Measurements from ENCODE around the gene ZGPAT.

The ZGPAT gene

DNA sequence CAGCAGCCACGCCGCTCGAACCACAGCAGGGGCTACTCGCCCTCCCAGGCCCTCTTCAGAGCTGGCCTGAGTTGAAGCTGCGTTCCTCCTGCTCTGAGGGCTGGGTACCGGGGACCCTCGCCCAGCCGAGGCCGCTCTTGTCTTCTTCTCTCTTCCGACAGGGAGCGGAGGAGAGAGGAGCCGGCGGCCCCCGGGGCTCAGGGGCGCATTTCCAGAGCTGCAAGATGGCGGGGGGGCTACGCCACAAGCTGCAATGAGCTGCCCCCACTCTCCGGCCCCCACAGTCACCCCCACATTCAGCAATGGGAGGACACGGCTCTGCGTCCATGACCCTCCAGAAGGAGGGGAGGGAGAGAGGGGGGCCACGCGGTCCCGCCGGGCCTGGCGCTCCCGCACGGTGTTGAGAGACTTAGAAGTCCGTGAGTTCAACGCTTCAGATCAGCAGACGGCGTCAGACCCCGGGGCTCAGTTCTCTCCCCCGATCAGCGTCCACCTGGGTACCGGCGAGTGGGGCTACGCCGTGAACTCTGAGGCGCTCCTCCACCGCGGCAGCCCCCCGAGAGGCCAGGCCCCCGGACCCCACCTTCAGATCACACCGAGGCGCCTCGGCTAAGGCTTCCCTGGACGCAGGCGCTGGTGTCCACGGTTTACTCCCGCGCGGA lies 63.3 kb downstream of the ZGPAT start:
- TF ChIP-seq GATA3 (IDR thresholded peaks at IDR 0.05; ENCODE audit: low read depth, low read length), result no peak
- no peak for TF ChIP-seq GATA2 (IDR thresholded peaks at IDR 0.05; ENCODE audit: low read depth, low read length)

DNA sequence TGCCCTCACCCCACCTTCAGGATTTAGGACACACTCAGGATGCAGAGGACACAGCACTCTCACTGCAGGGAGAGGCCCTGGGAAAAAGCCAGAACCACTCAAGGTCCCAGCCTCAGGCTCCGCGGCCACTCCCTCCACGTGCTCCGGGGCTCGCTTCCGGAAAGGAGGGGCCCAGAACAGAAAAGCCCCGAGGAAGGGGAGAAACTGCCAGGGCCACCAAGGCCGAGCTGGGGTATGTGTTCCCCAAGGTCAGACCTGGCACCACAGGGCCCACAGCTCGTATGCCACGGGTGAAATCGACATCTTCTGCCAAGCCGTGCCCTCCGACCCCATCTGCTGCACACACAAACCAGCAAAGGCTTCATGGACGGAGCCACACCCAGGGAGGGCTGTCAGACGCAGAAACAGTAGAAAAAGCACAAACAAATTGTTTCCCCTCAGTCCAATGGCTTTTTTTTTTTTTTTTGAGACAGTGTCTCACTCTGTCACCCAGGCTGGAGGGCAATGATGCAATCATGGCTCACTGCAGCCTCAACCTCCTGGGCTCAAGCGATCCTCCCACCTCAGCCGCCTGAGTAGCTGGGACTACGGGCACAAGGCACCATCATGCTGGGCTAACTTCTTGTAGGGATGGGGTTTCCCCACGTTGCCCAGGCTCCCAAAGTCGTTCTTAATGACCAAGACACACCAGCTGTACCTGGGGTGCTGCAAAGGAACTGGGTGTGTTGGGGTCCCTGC lies 65.1 kb downstream of the ZGPAT start:
- TF ChIP-seq GATA2 (IDR thresholded peaks at IDR 0.05; ENCODE audit: low read depth, low read length) (no peak), GATA3 (IDR thresholded peaks at IDR 0.05; ENCODE audit: low read depth, low read length) (no peak)

DNA sequence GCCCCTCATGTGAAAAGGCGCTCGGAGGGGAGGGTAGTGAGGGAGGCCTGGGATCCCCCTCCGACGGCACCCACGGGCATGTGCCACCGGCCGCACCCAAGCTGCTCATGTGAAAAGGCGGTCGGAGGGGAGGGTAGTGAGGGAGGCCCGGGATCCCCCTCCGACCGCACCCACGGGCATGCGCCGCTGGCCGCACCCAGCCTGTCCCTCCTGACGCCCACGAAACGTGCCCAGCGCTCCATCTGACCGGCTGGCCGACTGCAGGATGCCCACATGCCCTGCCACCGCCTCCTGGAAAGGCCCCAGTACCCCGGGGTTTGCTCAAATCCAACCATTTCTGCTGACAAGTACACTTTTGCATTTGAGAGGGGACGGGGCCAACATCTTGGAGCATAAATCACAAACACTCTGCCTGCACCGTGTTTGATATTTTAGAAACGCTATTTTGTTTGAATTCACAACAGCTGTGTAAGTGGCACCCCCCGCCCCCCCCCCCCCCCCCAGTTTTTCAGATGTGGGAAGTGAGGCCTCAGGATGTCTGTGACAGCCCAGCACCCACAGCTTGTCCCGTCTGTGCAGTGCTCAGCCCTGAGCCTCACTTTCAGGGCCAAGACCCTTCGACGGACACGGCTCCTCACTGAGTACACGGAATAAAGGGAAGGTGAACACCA lies 65.9 kb downstream of the ZGPAT start:
- TF ChIP-seq GATA3 (IDR thresholded peaks at IDR 0.05; ENCODE audit: low read depth, low read length), result no peak

DNA sequence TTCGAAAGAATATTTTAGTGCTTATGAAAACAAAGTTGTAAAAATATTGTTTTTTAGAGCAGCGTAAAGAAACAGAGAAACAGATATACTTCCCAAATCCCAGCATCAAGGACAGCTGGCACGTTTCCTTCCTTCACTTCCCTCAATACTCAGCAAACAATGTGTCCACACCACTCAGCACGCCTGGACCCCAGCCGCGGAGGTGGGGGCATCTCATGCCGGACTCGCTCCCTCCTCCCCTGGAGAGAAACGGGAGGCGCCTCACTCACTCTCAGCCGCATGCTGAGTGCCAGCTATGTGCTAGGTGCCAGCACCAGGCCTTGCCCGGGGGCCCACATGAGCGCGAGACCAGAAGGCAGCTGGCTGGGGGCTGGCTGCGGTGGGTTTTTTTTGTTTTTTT lies 66.5 kb downstream of the ZGPAT start:
- TF ChIP-seq GATA2 (IDR thresholded peaks at IDR 0.05; ENCODE audit: low read depth, low read length) (no peak), GATA3 (IDR thresholded peaks at IDR 0.05; ENCODE audit: low read depth, low read length) (no peak)

DNA sequence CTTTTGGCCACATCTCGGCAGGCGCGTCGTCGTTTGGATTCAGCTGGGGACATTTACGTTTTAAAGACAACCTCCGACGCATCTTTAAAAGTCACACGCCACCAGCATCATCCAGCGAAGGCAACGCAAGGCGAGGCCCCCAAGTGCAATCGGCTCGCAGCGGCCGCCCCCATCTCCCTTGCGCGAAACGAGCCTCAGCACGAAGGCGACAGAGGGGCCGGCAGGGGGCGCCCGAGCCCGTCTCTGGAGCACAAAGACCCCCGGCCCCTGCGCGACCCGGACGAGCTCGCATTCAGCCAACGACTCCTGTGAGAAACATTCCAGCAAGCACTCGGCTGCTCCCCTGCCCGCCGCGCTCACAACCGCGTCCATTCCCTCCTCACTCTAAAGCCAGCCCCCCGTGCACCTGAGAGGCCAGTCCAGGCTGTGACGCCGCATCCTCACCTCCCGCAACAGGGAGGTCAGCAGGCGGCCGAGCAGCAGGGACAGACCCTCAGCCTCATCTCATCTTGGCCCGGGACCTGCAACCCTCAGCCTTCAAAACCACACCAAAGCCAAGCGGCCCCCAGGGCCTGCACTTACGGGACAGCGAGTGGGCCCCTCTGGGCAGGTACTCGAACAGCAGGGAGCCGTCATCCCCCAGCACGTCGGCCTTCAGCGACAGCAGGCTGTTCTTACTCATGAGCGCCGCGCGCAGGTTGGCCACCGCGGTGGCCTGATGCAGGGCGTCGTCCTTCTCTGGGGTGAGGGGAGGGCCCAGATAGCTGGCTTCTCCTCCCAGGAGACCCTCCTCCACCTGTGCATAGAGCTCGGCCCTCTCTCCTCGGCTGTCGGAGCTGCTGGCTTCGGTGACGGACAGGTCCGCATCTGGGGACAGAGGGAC lies 67.5 kb downstream of the ZGPAT start:
- TF ChIP-seq GATA3 (IDR thresholded peaks at IDR 0.05; ENCODE audit: low read depth, low read length) (no peak), GATA2 (IDR thresholded peaks at IDR 0.05; ENCODE audit: low read depth, low read length) (no peak)

DNA sequence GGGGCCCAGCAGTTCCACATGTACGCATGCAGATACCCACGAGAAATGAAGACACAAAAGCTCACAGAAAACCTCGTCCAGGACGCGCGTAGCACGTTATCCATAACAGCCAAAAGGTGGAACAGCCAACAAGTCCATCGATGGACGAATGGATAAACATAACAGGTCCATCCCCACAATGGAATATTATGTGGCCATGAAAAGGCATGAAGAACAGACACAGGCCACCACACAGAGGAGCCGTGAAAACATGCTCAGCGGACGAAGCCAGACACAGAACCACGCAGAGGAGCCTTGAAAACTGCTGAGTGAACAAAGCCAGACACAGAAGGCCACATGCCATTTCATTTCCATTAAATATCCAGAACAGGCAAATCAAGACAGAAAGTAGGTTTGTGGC lies 69.8 kb downstream of the ZGPAT start:
- TF ChIP-seq GATA3 (IDR thresholded peaks at IDR 0.05; ENCODE audit: low read depth, low read length) (no peak), GATA2 (IDR thresholded peaks at IDR 0.05; ENCODE audit: low read depth, low read length) (no peak)

DNA sequence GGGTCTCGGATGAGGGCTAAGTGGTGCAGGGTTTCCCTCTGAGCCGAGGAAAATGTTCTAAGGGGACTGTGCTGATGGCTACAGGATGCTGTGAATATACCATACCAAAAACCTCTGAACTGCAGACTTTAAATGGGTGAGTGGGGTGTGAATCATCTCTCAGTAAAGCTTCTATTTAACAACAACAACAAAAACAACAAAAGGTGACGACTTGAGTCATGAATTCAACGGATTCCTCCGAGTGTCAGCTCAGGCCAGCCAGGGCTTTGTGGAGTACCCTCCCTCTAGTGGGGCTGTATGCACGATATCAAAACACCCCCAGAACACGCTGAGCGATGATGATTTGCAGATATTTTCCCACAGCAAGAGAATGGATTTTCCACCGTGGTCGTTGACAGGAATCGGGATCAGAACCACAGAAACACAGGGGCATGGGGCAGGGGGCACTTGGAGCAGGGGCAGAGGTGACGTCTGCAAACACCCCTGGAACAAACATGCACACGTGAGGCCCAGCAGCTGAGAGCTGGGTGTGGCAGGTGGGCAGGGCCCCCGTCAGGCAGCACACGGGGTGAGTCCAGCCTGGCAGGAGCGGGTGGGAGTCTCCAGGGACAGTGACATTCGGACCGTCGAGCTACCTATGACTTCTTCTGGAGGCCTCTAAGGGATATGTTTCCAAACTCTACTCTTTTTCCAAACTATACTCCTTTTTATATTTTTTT lies 70.4 kb downstream of the ZGPAT start:
- TF ChIP-seq GATA2 (IDR thresholded peaks at IDR 0.05; ENCODE audit: low read depth, low read length), result no peak
- TF ChIP-seq GATA3 (IDR thresholded peaks at IDR 0.05; ENCODE audit: low read depth, low read length), result no peak

DNA sequence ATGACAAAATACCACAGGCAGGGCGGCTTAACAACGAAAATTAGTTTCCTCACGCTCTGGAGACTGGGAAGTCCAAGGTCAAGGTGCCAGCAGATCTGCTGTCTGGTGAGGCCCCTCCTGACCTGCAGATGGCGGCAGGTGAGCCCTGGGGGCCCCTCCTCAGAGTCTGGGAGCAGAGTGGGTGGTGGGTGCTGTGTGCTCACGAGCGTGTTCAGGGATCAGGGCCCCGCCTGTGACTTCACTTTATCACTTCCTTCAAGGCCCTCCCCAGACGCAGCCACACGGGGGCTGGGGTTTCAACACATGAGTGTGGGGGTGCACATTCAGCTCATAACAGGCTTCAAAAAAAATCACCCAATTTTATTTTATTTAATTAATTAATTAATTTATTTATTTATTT lies 71.0 kb downstream of the ZGPAT start:
- TF ChIP-seq GATA3 (IDR thresholded peaks at IDR 0.05; ENCODE audit: low read depth, low read length) (no peak), GATA2 (IDR thresholded peaks at IDR 0.05; ENCODE audit: low read depth, low read length) (no peak)

DNA sequence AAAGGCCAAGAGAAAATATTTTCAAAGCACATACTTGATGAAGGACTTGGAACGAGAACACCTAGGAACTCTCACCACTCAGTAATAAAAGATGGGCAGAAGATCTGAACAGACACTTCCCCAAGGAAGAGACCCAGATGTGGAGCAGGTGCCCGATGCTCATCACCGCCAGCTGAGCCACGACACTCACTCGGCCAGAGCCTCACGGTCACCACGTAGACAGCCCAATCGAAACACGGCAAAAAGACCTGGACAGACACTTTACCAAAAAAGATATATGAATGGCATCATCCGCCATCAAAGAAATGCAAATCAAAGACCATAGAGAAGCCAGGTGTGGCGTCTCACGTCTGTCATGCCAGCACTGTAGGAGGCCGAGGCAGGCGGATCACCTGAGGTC lies 73.3 kb downstream of the ZGPAT start:
- no peak for TF ChIP-seq GATA2 (IDR thresholded peaks at IDR 0.05; ENCODE audit: low read depth, low read length)
- TF ChIP-seq GATA3 (IDR thresholded peaks at IDR 0.05; ENCODE audit: low read depth, low read length), result no peak

DNA sequence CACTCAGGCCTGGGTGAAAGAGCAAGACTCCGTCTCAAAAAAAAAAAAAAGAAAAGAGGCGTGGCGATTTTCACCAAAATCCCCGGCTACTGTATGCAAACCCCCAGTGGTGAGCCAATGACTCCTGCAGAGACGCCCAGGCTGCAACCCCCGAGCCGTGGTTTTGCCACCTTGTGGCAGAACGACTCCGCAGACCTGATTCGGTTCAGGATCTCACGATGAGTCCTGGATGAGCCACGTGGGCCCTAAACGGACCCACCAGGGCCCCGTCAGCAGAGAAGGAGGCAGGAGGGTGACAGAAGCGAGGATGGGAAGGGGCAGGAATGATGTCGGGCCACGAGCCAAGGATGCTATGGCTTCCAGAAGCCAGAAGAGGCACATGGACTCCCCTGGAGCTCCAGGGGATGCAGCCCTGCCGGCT lies 74.2 kb downstream of the ZGPAT start:
- no peak for TF ChIP-seq GATA2 (IDR thresholded peaks at IDR 0.05; ENCODE audit: low read depth, low read length)
- no peak for TF ChIP-seq GATA3 (IDR thresholded peaks at IDR 0.05; ENCODE audit: low read depth, low read length)

DNA sequence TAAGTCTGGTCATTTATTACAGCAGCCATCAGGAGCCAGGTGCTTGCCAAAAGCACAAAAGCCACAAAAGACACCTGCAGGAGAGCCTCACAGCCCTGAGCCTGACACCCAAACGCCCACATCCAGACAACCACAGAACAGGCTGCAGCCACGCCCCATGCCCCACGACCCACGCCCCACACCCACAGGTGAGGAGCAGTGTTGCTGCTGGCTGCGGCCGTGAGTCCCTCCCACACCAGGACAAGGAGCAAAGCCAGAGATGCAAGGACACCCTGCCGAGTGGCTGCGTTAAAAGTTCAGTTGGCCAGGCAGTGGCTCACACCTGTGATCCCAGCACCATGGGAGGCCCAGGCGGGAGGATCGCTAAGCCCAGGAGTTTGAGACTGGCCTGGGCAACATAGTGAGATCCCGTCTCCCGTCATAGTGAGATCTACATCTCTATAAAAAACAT lies 74.7 kb downstream of the ZGPAT start:
- TF ChIP-seq GATA2 (IDR thresholded peaks at IDR 0.05; ENCODE audit: low read depth, low read length) (no peak), GATA3 (IDR thresholded peaks at IDR 0.05; ENCODE audit: low read depth, low read length) (no peak)

DNA sequence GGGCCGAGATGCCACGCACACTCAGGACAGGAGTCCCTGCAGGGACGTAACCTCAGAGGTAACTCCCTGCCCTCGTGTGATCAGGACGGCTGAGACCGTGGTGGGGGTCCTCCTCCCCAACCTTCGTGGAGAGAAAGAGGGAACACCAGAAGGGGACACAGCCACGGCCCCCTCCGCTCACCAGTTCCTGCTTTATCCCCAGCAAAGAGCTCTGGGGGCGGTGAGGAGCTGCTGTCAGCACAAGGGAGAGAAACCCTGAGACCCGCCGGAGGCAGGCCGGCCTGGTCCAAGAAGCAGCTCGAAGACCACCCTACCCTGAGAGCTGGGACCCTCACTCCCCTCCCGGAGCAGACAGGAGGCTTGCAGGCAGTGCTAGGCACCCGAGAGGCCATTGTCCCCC lies 76.1 kb downstream of the ZGPAT start:
- TF ChIP-seq GATA3 (IDR thresholded peaks at IDR 0.05; ENCODE audit: low read depth, low read length) (no peak), GATA2 (IDR thresholded peaks at IDR 0.05; ENCODE audit: low read depth, low read length) (no peak)

DNA sequence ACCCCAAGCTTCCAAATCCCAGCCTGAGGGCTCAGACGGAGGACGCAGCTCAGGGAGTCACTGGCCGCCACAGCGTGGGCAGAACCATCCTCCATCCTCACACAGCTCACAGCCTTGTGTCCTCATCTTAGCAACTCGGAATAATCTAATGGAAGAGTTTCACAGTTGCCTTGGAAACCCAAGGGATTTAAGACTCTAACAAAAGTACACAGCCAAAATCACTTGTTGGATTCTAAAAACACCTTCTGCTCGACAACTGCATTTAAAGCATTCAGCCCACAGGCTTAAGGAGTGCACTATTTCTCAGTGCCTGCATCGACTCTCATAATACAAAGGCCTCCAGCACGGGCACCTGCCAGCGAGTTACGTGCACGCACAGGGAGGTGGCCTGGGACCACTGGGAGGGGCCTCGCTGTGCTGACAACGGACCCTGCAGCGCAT lies 77.9 kb downstream of the ZGPAT start:
- no peak for TF ChIP-seq GATA2 (IDR thresholded peaks at IDR 0.05; ENCODE audit: low read depth, low read length)
- no peak for TF ChIP-seq GATA3 (IDR thresholded peaks at IDR 0.05; ENCODE audit: low read depth, low read length)

Measured in SH-SY5Y (cell line).